Trophoblast cell (in vitro differentiated cells and primary cell): ENCODE data around the gene NFIX.

Source experiments
- DNase-seq, 2 donors: peaks; one replicate each; pipeline ENCODE4 v3.0.0-alpha.2; 2016
- H2AFZ ChIP-seq: 2 replicates; pipeline ENCODE4 v1.6.1; 2013; ENCODE audit warnings: low read length, moderate library complexity, mild to moderate bottlenecking; ENCODE audit not compliant: insufficient read depth, poor library complexity
- H2AK5ac ChIP-seq: 2 replicates; pipeline ENCODE4 v1.6.1; 2013; ENCODE audit warnings: mild to moderate bottlenecking, low read length
- H2BK120ac ChIP-seq: 2 replicates; pipeline ENCODE4 v1.6.1; 2013; ENCODE audit warnings: low read length, mild to moderate bottlenecking, moderate library complexity; ENCODE audit not compliant: insufficient read depth, poor library complexity
- H2BK12ac ChIP-seq: 2 replicates; pipeline ENCODE4 v1.6.1; 2013; ENCODE audit warnings: mild to moderate bottlenecking, low read length, moderate library complexity
- H2BK5ac ChIP-seq: 2 replicates; pipeline ENCODE4 v1.6.1; 2013; ENCODE audit warnings: low read length, low read depth, moderate library complexity, mild to moderate bottlenecking; ENCODE audit not compliant: poor library complexity
- H3K14ac ChIP-seq: 2 replicates; pipeline ENCODE4 v1.6.1; 2013; ENCODE audit warnings: mild to moderate bottlenecking, low read length
- H3K18ac ChIP-seq: 2 replicates; pipeline ENCODE4 v1.6.1; 2013; ENCODE audit warnings: mild to moderate bottlenecking, low read length
- H3K23ac ChIP-seq: 2 replicates; pipeline ENCODE4 v1.6.1; 2013; ENCODE audit warnings: low read length
- H3K27ac ChIP-seq: 2 replicates; pipeline ENCODE4 v1.5.1; 2013; ENCODE audit warnings: low read depth, mild to moderate bottlenecking, inconsistent platforms, low read length, moderate library complexity
- H3K27me3 ChIP-seq: 2 replicates; pipeline ENCODE4 v1.6.1; 2013; ENCODE audit warnings: inconsistent platforms, mild to moderate bottlenecking, low read length, moderate library complexity; ENCODE audit not compliant: insufficient read depth
- H3K36me3 ChIP-seq, 2 experiments: 1 replicate in 1 of 2; 2 replicates in 1 of 2; pipeline ENCODE4 v1.6.1; 2013; ENCODE audit warnings: low read length in 2 of 2, mild to moderate bottlenecking in 2 of 2, moderate library complexity in 1 of 2; ENCODE audit not compliant: insufficient read depth in 2 of 2, control insufficient read depth in 1 of 2
- H3K4ac ChIP-seq: 2 replicates; pipeline ENCODE4 v1.6.1; 2013; ENCODE audit warnings: low read depth, mild to moderate bottlenecking, low read length, moderate library complexity
- H3K4me1 ChIP-seq, 2 experiments: 1 replicate in 1 of 2; 2 replicates in 1 of 2; pipeline ENCODE4 v1.6.1; 2013; ENCODE audit warnings: low read length in 2 of 2, mild to moderate bottlenecking in 2 of 2, moderate library complexity in 1 of 2; ENCODE audit not compliant: insufficient read depth in 2 of 2, control insufficient read depth in 1 of 2
- H3K4me2 ChIP-seq: 2 replicates; pipeline ENCODE4 v1.6.1; 2013; ENCODE audit warnings: inconsistent platforms, mild to moderate bottlenecking, low read length, moderate library complexity
- H3K4me3 ChIP-seq: 2 replicates; pipeline ENCODE4 v1.5.1; 2013; ENCODE audit warnings: mild to moderate bottlenecking, low read depth, low read length, inconsistent platforms
- H3K79me1 ChIP-seq: one replicate; pipeline ENCODE4 v1.6.1; 2013; ENCODE audit warnings: low read length
- H3K79me2 ChIP-seq: 2 replicates; pipeline ENCODE4 v1.6.1; 2013; ENCODE audit warnings: low read length, mild to moderate bottlenecking; ENCODE audit not compliant: control insufficient read depth, insufficient read depth, poor library complexity
- H3K9ac ChIP-seq: 2 replicates; pipeline ENCODE4 v1.6.1; 2013; ENCODE audit warnings: mild to moderate bottlenecking, low read length
- H3K9me3 ChIP-seq: 2 replicates; pipeline ENCODE4 v1.6.1; 2013; ENCODE audit warnings: low read depth, mild to moderate bottlenecking, control low read depth, inconsistent platforms, low read length; ENCODE audit not compliant: insufficient read depth
- H4K12ac ChIP-seq: 2 replicates; pipeline ENCODE4 v1.6.1; 2013; ENCODE audit warnings: low read depth, mild to moderate bottlenecking, low read length, moderate library complexity
- H4K8ac ChIP-seq: 2 replicates; pipeline ENCODE4 v1.6.1; 2013; ENCODE audit warnings: low read depth, mild to moderate bottlenecking, low read length, moderate library complexity
- H4K91ac ChIP-seq: one replicate; pipeline ENCODE4 v1.6.1; 2013; ENCODE audit warnings: low read depth, mild to moderate bottlenecking, low read length, moderate library complexity
- WGBS: extraction: QIAGEN DNeasy Blood & Tissue Kit; methylation state at CpG from one replicate; pipeline ENCODE4 v1.1.7; 2013; ENCODE audit warnings: missing lambda C conversion rate; ENCODE audit not compliant: insufficient read length, insufficient coverage; ENCODE audit errors: extremely low coverage; 5-methylcytosine and 5-hydroxymethylcytosine counted together

NFIX gene

GRCh38 chr19:13077240-13077639, 82.0 kb downstream of the NFIX start:
- H2AK5ac ChIP-seq: no peak overlapping the region
- no peak overlapping the region for H3K23ac ChIP-seq
- H3K27ac ChIP-seq: no peak overlapping the region
- no peak overlapping the region for H3K18ac ChIP-seq
- no peak overlapping the region for H3K4me3 ChIP-seq
- no peak overlapping the region for H4K8ac ChIP-seq
- no peak overlapping the region for H2AFZ ChIP-seq
- H3K4ac ChIP-seq: no peak overlapping the region
- no peaks in the 10 kb centered on the region for H3K79me2 ChIP-seq
- no peaks in the 10 kb centered on the region for H3K9me3 ChIP-seq
- H2BK120ac ChIP-seq: no peak overlapping the region
- no peak overlapping the region for H3K9ac ChIP-seq
- H3K27me3 ChIP-seq: peaks cover 21% of the 10 kb centered on the region
- H3K14ac ChIP-seq: no peak overlapping the region
- no peak overlapping the region for H4K12ac ChIP-seq
- H3K4me1 ChIP-seq: no peaks in the 10 kb centered on the region
- H2BK5ac ChIP-seq: no peak overlapping the region
- no CpG with 5 or more reads among the region's 11 CpGs for WGBS
- H2BK12ac ChIP-seq: no peak overlapping the region
- H3K36me3 ChIP-seq: no peaks in the 10 kb centered on the region
- no peaks in the 10 kb centered on the region for H3K79me1 ChIP-seq
- H4K91ac ChIP-seq: no peak overlapping the region
- DNase-seq: no peak
- no peak overlapping the region for H3K4me2 ChIP-seq

GRCh38 chr19:13078381-13078780, 83.1 kb downstream of the NFIX start:
- no peak overlapping the region for H3K4me2 ChIP-seq
- H2AFZ ChIP-seq: no peak overlapping the region
- no peak overlapping the region for H4K8ac ChIP-seq
- no peak overlapping the region for H3K4ac ChIP-seq
- no peaks in the 10 kb centered on the region for H3K4me1 ChIP-seq
- DNase-seq: no peak
- H4K91ac ChIP-seq: no peak overlapping the region
- H3K18ac ChIP-seq: no peak overlapping the region
- H3K79me2 ChIP-seq: no peaks in the 10 kb centered on the region
- no peak overlapping the region for H4K12ac ChIP-seq
- H3K14ac ChIP-seq: no peak overlapping the region
- H3K9ac ChIP-seq: no peak overlapping the region
- H2BK5ac ChIP-seq: no peak overlapping the region
- H3K79me1 ChIP-seq: no peaks in the 10 kb centered on the region
- H3K9me3 ChIP-seq: no peaks in the 10 kb centered on the region
- WGBS: no CpG with 5 or more reads among the region's 10 CpGs
- no peak overlapping the region for H3K23ac ChIP-seq
- peaks cover 16% of the 10 kb centered on the region for H3K27me3 ChIP-seq
- H2BK120ac ChIP-seq: no peak overlapping the region
- no peak overlapping the region for H3K27ac ChIP-seq
- H3K36me3 ChIP-seq: no peaks in the 10 kb centered on the region
- no peak overlapping the region for H2AK5ac ChIP-seq
- H2BK12ac ChIP-seq: no peak overlapping the region
- H3K4me3 ChIP-seq: no peak overlapping the region

- Histone ChIP-seq H4K8ac (no peak overlapping the region), H2BK12ac (no peak overlapping the region), H3K36me3 (no peaks in the 10 kb centered on the region), H3K14ac (no peak overlapping the region), H2BK5ac (no peak overlapping the region), H3K27me3 (peaks cover 18% of the 10 kb centered on the region), H3K4me2 (no peak overlapping the region), H4K91ac (no peak overlapping the region), H2BK120ac (no peak overlapping the region), H3K79me2 (no peaks in the 10 kb centered on the region), H2AFZ (no peak overlapping the region), H3K27ac (no peak overlapping the region), H3K4me3 (no peak overlapping the region), H3K9ac (no peak overlapping the region), H3K18ac (no peak overlapping the region), H3K4ac (no peak overlapping the region), H3K79me1 (no peaks in the 10 kb centered on the region), H3K9me3 (no peaks in the 10 kb centered on the region), H3K23ac (no peak overlapping the region), H3K4me1 (no peaks in the 10 kb centered on the region), H2AK5ac (no peak overlapping the region), H4K12ac (no peak overlapping the region)
- DNase-seq: no peak
- no CpG with 5 or more reads among the region's 12 CpGs for whole genome bisulfite sequencing
Observed at GRCh38 chr19:13078897-13079541, 83.7 kb downstream of the NFIX start.

- no peak overlapping the region for H2BK120ac ChIP-seq
- no CpG with 5 or more reads among the region's 16 CpGs for WGBS
- peaks cover 18% of the 10 kb centered on the region for H3K27me3 ChIP-seq
- H3K27ac ChIP-seq: no peak overlapping the region
- DNase-seq: no peak
- no peaks in the 10 kb centered on the region for H3K36me3 ChIP-seq
- H4K8ac ChIP-seq: no peak overlapping the region
- no peak overlapping the region for H3K14ac ChIP-seq
- no peaks in the 10 kb centered on the region for H3K9me3 ChIP-seq
- H2BK12ac ChIP-seq: no peak overlapping the region
- H4K91ac ChIP-seq: no peak overlapping the region
- no peak overlapping the region for H3K4me3 ChIP-seq
- H3K79me1 ChIP-seq: no peaks in the 10 kb centered on the region
- no peak overlapping the region for H2BK5ac ChIP-seq
- no peak overlapping the region for H3K18ac ChIP-seq
- H3K4ac ChIP-seq: no peak overlapping the region
- H3K9ac ChIP-seq: no peak overlapping the region
- H4K12ac ChIP-seq: no peak overlapping the region
- no peak overlapping the region for H3K4me2 ChIP-seq
- H2AK5ac ChIP-seq: no peak overlapping the region
- H3K23ac ChIP-seq: no peak overlapping the region
- H3K79me2 ChIP-seq: no peaks in the 10 kb centered on the region
- H2AFZ ChIP-seq: no peak overlapping the region
- H3K4me1 ChIP-seq: no peaks in the 10 kb centered on the region
Observed at GRCh38 chr19:13079542-13079986, 84.3 kb downstream of the NFIX start.
